ENCODE results near the gene TOM1L2. TPM values are rescaled to one million over a fixed set of nuclear protein-coding genes. Genes with fewer than 3 reads are reported as not detected.

The TOM1L2 gene
- polyA plus RNA-seq, 1 donor, result 31.1 TPM

DNA sequence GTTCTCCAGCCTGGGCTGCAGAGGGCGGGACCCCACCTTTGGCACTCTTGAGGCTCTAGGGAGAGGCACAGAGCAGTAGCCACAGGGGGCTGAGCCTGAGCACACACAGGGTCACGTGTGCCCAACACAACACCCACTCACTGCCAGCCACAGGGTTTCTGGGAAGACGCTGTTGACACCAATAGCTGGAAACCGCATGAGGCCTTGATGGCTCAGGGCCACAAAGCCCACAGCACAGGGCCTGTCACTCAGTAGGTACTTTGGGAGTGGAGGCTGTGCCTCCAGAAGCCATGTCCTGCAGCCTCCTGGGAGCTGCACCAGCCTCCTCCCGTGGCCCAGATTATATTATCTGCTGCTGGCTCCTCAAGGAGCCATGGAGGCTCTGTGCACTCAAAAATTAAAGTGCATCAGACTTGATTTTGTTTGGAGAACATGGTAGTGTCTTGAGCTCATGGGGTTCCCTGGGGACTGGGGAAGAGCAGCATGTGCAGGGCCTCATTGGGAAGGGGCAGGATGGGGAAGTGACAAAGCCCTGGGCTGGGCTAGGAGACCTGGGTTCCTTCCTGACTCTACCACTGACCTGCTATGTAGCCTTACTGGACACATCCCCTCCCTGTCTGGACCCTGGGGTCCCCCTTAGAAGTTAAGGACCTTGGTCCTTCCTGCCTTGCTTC, 122.9 kb downstream of the TOM1L2 start:
- Histone ChIP-seq H3K4me1 (ENCODE audit: control insufficient read depth, insufficient read depth, low read length) (peaks cover 64% of the 10 kb centered on the region), H3K27me3 (ENCODE audit: control insufficient read depth, insufficient read depth, low read length) (no peaks in the 10 kb centered on the region), H3K4me3 (ENCODE audit: low read length) (no peak overlapping the region), H3K9me3 (ENCODE audit: control insufficient read depth, low read depth, low read length) (no peaks in the 10 kb centered on the region), H3K36me3 (ENCODE audit: control insufficient read depth, insufficient read depth, low read length) (peaks cover 20% of the 10 kb centered on the region), H3K27ac (ENCODE audit: low read length) (no peak overlapping the region)
- DNase-seq, result peak in 1 of 2 donors; percentile 61
- no CpG with 5 or more reads among the region's 5 CpGs for WGBS (ENCODE audit: insufficient coverage, low lambda C conversion rate)

DNA sequence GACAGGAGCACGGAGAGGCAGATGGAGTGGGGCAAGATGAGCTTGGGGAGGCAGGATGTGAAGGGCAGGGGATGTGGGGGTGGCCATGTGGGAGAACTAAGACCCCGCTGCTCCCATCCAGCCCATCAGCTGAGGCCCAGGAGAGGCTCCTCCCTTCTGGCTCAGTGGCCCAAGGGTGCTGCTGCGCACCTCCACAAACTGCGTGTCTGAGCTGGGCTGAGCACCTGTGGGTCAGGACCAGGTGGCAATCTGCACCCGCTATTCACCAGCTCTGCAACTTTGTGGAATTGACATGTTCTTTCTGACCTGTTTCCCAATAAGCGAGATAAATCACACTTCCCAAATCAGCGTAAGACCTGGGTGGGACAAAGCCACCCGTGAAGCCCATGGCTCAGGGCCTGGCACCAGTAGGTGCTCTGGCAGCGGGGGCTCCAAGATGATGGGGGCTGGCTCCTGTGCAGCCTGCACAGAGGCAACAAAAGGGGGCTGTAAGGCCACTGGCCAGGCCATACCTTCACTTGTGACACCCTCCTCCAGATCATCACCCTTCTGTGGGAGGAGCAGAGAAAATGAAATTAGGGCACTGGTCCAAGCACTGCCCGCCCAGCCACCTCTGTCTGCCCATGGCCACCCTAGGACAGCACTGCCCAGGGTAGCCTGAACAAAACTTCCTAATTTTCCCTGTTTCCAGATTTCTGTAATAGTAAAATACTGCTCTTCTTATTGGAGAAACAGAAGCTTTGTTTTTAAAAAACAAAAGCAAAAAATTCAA, 123.7 kb downstream of the TOM1L2 start:
- Histone ChIP-seq H3K27ac (ENCODE audit: low read length) (no peak overlapping the region), H3K4me3 (ENCODE audit: low read length) (no peak overlapping the region), H3K4me1 (ENCODE audit: control insufficient read depth, insufficient read depth, low read length) (peaks cover 57% of the 10 kb centered on the region), H3K36me3 (ENCODE audit: control insufficient read depth, insufficient read depth, low read length) (peaks cover 20% of the 10 kb centered on the region), H3K27me3 (ENCODE audit: control insufficient read depth, insufficient read depth, low read length) (no peaks in the 10 kb centered on the region), H3K9me3 (ENCODE audit: control insufficient read depth, low read depth, low read length) (no peaks in the 10 kb centered on the region)
- no peak for DNase-seq
- no CpG with 5 or more reads among the region's 10 CpGs for WGBS (ENCODE audit: insufficient coverage, low lambda C conversion rate)

DNA sequence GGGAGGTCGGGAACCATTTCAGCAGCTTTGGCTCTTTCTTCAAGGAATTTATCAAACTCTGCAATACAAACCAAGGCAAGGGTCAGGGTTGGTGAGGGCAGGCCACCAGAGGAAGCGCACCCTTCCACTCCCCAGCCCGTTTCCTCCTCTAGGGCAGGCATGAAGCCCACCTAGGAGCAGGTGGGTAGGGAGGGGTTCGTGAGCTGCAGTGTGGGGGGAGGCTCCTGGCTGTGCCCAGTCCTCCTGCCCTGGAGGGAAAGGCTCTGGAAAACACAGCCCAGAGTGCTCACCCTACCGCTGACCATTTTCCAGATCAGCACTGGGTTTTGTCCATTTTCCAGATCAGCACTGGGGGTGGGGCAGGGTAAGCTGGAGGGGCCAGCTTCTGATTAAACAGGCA, 124.5 kb downstream of the TOM1L2 start:
- Histone ChIP-seq H3K4me3 (ENCODE audit: low read length) (no peak overlapping the region), H3K27ac (ENCODE audit: low read length) (no peak overlapping the region), H3K4me1 (ENCODE audit: control insufficient read depth, insufficient read depth, low read length) (peaks cover 49% of the 10 kb centered on the region), H3K36me3 (ENCODE audit: control insufficient read depth, insufficient read depth, low read length) (peaks cover 20% of the 10 kb centered on the region), H3K9me3 (ENCODE audit: control insufficient read depth, low read depth, low read length) (no peaks in the 10 kb centered on the region), H3K27me3 (ENCODE audit: control insufficient read depth, insufficient read depth, low read length) (no peaks in the 10 kb centered on the region)
- DNase-seq, result no peak
- no CpG with 5 or more reads among the region's 5 CpGs for WGBS (ENCODE audit: insufficient coverage, low lambda C conversion rate)

DNA sequence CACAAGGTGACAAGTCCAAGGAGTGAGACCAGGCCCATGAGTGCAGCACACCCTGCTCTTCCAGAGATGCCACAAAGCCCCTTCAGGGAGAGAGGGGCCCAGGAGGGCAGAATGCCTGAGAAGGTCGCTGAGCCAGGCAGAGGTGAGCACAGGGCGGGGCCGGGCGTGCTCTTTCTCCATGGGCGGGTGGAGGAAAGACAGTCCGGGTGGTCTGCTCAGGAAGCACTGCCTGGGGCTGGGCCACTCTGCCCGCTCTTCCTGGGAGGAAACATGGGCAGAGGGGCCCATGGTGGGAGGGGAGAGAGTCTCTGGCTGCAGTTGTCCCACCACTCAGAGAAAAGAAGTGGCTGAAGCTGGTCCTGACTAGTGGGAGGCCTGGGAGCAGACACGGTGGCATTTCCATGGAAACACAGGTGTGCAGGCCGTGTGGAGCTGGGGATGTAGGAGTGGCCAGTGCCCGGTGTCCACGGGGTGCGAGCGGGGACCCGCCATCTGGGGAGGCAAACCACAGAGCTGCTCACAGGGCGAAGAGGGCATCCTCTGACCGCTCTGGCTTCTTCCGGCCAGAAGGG, 125.0 kb downstream of the TOM1L2 start:
- WGBS (ENCODE audit: insufficient coverage, low lambda C conversion rate), result no CpG with 5 or more reads among the region's 17 CpGs
- no peak overlapping the region for H3K4me3 ChIP-seq (ENCODE audit: low read length)
- H3K36me3 ChIP-seq (ENCODE audit: control insufficient read depth, insufficient read depth, low read length), result peaks cover 20% of the 10 kb centered on the region
- H3K4me1 ChIP-seq (ENCODE audit: control insufficient read depth, insufficient read depth, low read length), result peaks cover 46% of the 10 kb centered on the region
- H3K27ac ChIP-seq (ENCODE audit: low read length), result no peak overlapping the region
- DNase-seq, result no peak
- H3K9me3 ChIP-seq (ENCODE audit: control insufficient read depth, low read depth, low read length), result no peaks in the 10 kb centered on the region
- no peaks in the 10 kb centered on the region for H3K27me3 ChIP-seq (ENCODE audit: control insufficient read depth, insufficient read depth, low read length)

DNA sequence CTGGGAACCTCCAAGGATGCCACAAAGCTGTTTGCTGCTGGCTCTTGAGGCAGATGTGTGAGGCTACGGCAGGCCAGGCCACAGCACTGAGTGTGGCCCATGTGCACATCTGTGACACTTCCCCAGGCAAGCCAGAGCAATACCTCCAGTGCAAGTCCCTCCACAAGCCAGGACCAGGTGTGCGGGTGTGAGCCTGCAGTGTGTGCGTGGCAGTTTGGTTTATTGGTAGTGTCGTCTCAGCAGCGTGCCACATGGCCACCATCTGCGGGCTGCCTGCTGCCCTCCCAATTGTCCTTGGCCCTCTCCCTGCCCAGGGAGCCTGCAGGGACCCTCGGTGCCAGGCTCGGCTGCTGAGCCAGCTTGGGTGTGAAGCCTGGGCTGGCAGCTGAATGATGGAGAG, 125.6 kb downstream of the TOM1L2 start:
- peaks cover 40% of the 10 kb centered on the region for H3K4me1 ChIP-seq (ENCODE audit: control insufficient read depth, insufficient read depth, low read length)
- no CpG with 5 or more reads among the region's 8 CpGs for WGBS (ENCODE audit: insufficient coverage, low lambda C conversion rate)
- H3K4me3 ChIP-seq (ENCODE audit: low read length), result no peak overlapping the region

DNA sequence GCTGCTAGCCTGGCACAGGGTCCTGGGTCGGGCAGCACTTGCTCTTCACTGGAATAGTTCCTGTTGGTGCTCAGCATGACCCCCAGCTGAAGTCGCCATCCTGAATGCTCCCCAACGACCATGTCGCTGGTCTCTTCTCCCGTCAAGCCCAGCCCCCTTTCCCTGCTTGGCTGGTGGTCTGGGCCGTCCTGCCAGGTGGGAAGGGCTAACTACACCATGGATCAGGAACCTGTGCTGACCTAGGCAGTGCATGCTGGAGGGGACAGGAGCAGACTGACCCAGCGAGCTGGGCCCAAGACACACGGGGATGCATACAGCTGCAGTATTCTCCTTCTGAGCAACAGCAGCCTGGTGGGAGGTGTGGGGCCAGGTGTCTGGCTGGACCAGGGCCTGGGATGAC, 126.2 kb downstream of the TOM1L2 start:
- Histone ChIP-seq H3K27ac (ENCODE audit: low read length) (no peak overlapping the region), H3K9me3 (ENCODE audit: control insufficient read depth, low read depth, low read length) (no peaks in the 10 kb centered on the region), H3K4me3 (ENCODE audit: low read length) (no peak overlapping the region), H3K4me1 (ENCODE audit: control insufficient read depth, insufficient read depth, low read length) (peaks cover 37% of the 10 kb centered on the region), H3K36me3 (ENCODE audit: control insufficient read depth, insufficient read depth, low read length) (peaks cover 20% of the 10 kb centered on the region), H3K27me3 (ENCODE audit: control insufficient read depth, insufficient read depth, low read length) (no peaks in the 10 kb centered on the region)
- no peak for DNase-seq
- WGBS (ENCODE audit: insufficient coverage, low lambda C conversion rate), result no CpG with 5 or more reads among the region's 8 CpGs

More for the DNA sequence above, 125.6 kb downstream of the TOM1L2 start:
- H3K27me3 ChIP-seq (ENCODE audit: control insufficient read depth, insufficient read depth, low read length), result no peaks in the 10 kb centered on the region
- peaks cover 20% of the 10 kb centered on the region for H3K36me3 ChIP-seq (ENCODE audit: control insufficient read depth, insufficient read depth, low read length)
- H3K27ac ChIP-seq (ENCODE audit: low read length), result no peak overlapping the region
- no peak for DNase-seq
- no peaks in the 10 kb centered on the region for H3K9me3 ChIP-seq (ENCODE audit: control insufficient read depth, low read depth, low read length)

DNA sequence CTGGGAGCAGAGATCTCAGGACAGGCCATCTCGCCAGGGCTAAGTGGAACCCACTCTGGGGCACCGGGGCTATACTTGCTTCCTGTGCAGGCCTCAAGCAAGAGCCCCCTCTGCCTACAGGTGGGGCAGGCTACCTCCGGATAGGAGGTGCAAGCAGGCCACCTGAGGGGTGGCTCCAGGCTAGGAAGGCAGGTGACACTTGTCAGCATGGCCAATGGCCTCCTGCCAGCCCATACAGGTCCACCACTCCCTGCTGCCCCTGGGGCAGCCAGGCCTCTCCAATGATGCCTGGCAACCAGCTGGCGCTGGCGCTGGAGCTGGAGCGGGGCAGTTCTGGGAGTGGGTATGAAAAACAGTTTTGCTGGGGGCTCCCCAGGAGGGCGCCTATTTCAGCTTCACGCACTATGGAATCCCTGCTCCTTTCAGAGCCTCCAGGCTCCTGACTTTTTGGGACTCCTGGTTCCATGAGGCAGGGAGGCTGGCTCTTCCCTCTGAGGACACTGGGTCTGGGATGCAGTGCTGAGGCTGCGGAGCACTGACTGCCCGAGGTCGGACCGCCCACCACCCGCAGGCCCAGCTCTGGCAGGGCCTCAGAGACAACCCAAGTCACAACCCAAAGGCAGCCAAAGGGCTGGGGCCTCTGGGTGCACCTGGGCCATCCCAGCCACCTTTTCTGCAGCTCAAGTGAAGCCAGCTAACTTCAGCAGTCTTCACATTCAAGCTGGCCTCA, 127.0 kb downstream of the TOM1L2 start:
- Histone ChIP-seq H3K36me3 (ENCODE audit: control insufficient read depth, insufficient read depth, low read length) (peaks cover 16% of the 10 kb centered on the region), H3K4me1 (ENCODE audit: control insufficient read depth, insufficient read depth, low read length) (peaks cover 39% of the 10 kb centered on the region), H3K27ac (ENCODE audit: low read length) (no peak overlapping the region), H3K9me3 (ENCODE audit: control insufficient read depth, low read depth, low read length) (no peaks in the 10 kb centered on the region), H3K4me3 (ENCODE audit: low read length) (no peak overlapping the region), H3K27me3 (ENCODE audit: control insufficient read depth, insufficient read depth, low read length) (no peaks in the 10 kb centered on the region)
- no peak for DNase-seq
- WGBS (ENCODE audit: insufficient coverage, low lambda C conversion rate), result no CpG with 5 or more reads among the region's 13 CpGs

DNA sequence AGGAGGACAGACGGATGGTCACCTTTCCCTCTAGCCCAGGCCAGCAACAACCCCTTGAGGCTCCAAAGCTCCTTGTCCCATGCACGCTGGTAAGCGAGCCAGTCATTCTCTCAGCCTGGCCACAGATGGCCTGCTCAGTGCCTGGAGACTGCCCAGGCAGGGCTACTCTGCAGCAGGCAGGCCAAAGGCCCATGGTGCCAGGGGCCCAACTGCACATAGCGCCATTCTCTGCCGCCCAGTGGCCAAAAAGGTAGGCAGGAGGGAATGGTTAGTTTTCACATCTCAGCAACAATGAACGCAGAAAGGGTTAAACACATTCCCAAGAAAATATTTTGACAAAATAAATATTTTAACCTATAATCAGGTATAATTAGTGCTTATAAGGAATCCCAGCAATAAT, 127.7 kb downstream of the TOM1L2 start:
- Histone ChIP-seq H3K4me3 (ENCODE audit: low read length) (no peak overlapping the region), H3K36me3 (ENCODE audit: control insufficient read depth, insufficient read depth, low read length) (peaks cover 16% of the 10 kb centered on the region), H3K4me1 (ENCODE audit: control insufficient read depth, insufficient read depth, low read length) (peaks cover 36% of the 10 kb centered on the region), H3K27me3 (ENCODE audit: control insufficient read depth, insufficient read depth, low read length) (no peaks in the 10 kb centered on the region), H3K9me3 (ENCODE audit: control insufficient read depth, low read depth, low read length) (no peaks in the 10 kb centered on the region), H3K27ac (ENCODE audit: low read length) (no peak overlapping the region)
- no CpG with 5 or more reads among the region's 6 CpGs for WGBS (ENCODE audit: insufficient coverage, low lambda C conversion rate)
- DNase-seq, result no peak

DNA sequence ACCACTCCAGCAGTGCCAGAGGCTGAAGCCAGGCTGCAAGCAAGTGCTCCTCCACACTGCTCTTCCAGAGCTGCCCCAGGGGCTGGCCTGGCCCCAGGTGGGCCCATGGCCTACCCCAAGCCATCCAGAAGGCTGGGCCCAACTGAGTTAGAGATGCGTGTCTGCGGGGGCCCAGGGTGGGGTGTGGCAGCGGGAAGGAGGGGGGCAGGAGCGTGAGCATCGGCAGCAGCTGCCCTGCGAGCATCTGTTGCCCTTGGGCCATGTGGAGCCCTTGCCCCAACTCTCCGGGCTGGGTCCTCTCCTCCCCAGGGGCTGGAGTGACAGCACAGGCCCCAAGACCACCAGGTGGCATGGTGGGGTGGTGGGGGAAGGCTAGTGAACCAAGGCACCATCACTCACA, 128.1 kb downstream of the TOM1L2 start:
- no CpG with 5 or more reads among the region's 7 CpGs for WGBS (ENCODE audit: insufficient coverage, low lambda C conversion rate)
- Histone ChIP-seq H3K9me3 (ENCODE audit: control insufficient read depth, low read depth, low read length) (no peaks in the 10 kb centered on the region), H3K36me3 (ENCODE audit: control insufficient read depth, insufficient read depth, low read length) (peaks cover 16% of the 10 kb centered on the region), H3K4me1 (ENCODE audit: control insufficient read depth, insufficient read depth, low read length) (peaks cover 36% of the 10 kb centered on the region), H3K4me3 (ENCODE audit: low read length) (no peak overlapping the region), H3K27ac (ENCODE audit: low read length) (no peak overlapping the region), H3K27me3 (ENCODE audit: control insufficient read depth, insufficient read depth, low read length) (no peaks in the 10 kb centered on the region)
- DNase-seq, result no peak

DNA sequence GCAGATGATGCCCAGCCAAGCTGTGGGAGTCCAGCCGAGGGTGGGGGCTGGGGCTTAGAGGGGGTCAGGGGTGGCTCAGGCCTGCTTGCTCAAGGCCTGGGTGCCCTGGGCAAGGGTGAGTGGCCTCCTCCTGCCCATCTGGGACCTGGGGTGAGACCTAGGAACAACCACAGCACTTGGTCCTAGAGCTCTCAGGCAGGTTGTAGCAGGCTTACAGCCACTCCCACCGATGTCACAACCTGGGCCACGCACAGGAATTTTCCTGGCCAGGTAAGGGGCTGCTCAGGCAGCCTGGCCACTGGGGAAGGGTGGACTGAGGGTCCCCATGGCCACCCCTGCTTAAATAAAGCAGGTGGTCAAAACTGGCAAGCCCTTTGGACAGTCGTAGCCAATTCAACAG, 129.1 kb downstream of the TOM1L2 start:
- H3K27ac ChIP-seq (ENCODE audit: low read length), result no peak overlapping the region
- no CpG with 5 or more reads among the region's 4 CpGs for WGBS (ENCODE audit: insufficient coverage, low lambda C conversion rate)
- no peak for DNase-seq
- H3K4me1 ChIP-seq (ENCODE audit: control insufficient read depth, insufficient read depth, low read length), result peaks cover 36% of the 10 kb centered on the region
- H3K36me3 ChIP-seq (ENCODE audit: control insufficient read depth, insufficient read depth, low read length), result peaks cover 12% of the 10 kb centered on the region
- H3K9me3 ChIP-seq (ENCODE audit: control insufficient read depth, low read depth, low read length), result no peaks in the 10 kb centered on the region
- no peak overlapping the region for H3K4me3 ChIP-seq (ENCODE audit: low read length)
- no peaks in the 10 kb centered on the region for H3K27me3 ChIP-seq (ENCODE audit: control insufficient read depth, insufficient read depth, low read length)
